Esophagus muscularis mucosa (tissue), 4 donors: ENCODE measurements around the gene CEND1. TPM values are rescaled to one million over a fixed set of nuclear protein-coding genes. Genes with fewer than 3 reads are reported as not detected.

Experiments used
- DNase-seq: peaks from one replicate; pipeline ENCODE4 v3.0.0-alpha.2; 2017; ENCODE audit errors: extremely low spot score
- H3K27ac ChIP-seq, 4 donors: fragments of 200-600 bp; sonication (generic); replicated peaks in 1 of 4; 1 replicate in 3 of 4; 2 replicates in 1 of 4; pipeline ENCODE4 v1.5.1; 2016 to 2019; ENCODE audit warnings: mild to moderate bottlenecking in 1 of 4
- H3K27me3 ChIP-seq, 4 donors: fragments of 200-600 bp; sonication (generic); one replicate each; pipeline versions ENCODE4 v1.5.1 to v1.6.0; 2016 to 2019
- H3K36me3 ChIP-seq, 4 donors: fragments of 200-600 bp; sonication (generic); one replicate each; pipeline ENCODE4 v1.5.1; 2016 to 2019
- H3K4me1 ChIP-seq, 4 donors: fragments of 200-600 bp; sonication (generic); one replicate each; pipeline ENCODE4 v1.5.1; 2016 to 2019
- H3K4me3 ChIP-seq, 4 donors: fragments of 200-600 bp; sonication (generic); 1 replicate in 2 of 4; 2 replicates in 2 of 4; pipeline ENCODE4 v1.5.1; 2016 to 2019; ENCODE audit warnings: mild to moderate bottlenecking in 4 of 4, moderate library complexity in 1 of 4
- H3K9me3 ChIP-seq, 4 donors: fragments of 200-600 bp; sonication (generic); 1 replicate in 3 of 4; 2 replicates in 1 of 4; pipeline ENCODE4 v1.5.1; 2016 to 2019
- EP300 ChIP-seq: sonication (generic); formaldehyde crosslinking; IDR thresholded peaks from one replicate; pipeline ENCODE4 v1.6.1; 2017; ENCODE audit warnings: antibody characterized with exemption
- POLR2A ChIP-seq: fragments of 450-650 bp; IDR thresholded peaks from one replicate; pipeline ENCODE4 v1.6.1; 2017; ENCODE audit warnings: antibody characterized with exemption, moderate library complexity, mild to moderate bottlenecking, low read depth
- POLR2AphosphoS5 ChIP-seq, 2 donors: sonication (generic); formaldehyde crosslinking; IDR thresholded peaks; one replicate each; pipeline ENCODE4 v1.6.1; 2017; ENCODE audit warnings: antibody characterized with exemption in 2 of 2
- WGBS: methylation state at CpG from one replicate; pipeline ENCODE4 v1.1.5; 2018; 5-methylcytosine and 5-hydroxymethylcytosine counted together
- intact Hi-C: fragments of 100-400 bp; cut with DNase I; formaldehyde crosslinking; loops from one replicate; pipeline ENCODE4 v1.15.1; 2023
- total RNA-seq, 4 donors: library from RNA; depleted of rRNA; stranded (reverse); fragments of >200 nt; gene quantifications; one replicate each; pipeline versions ENCODE4 v1.1.0 to v1.2.1, GENCODE V29; 2016
- TF ChIP-seq, protein P1 (sequence below), 3 experiments: fragments of 200-600 bp in 2 of 3; fragments of 450-650 bp in 1 of 3; sonication (generic) in 2 of 3; IDR thresholded peaks; one replicate each; pipeline ENCODE4 v1.5.1; 2017 to 2019; ENCODE audit warnings: antibody characterized with exemption in 3 of 3, mild to moderate bottlenecking in 2 of 3, moderate library complexity in 1 of 3

Gene CEND1
- total RNA-seq, 4 donors from 2014 or later: 0.42 to 3.3 (median 2.6) TPM

DNA sequence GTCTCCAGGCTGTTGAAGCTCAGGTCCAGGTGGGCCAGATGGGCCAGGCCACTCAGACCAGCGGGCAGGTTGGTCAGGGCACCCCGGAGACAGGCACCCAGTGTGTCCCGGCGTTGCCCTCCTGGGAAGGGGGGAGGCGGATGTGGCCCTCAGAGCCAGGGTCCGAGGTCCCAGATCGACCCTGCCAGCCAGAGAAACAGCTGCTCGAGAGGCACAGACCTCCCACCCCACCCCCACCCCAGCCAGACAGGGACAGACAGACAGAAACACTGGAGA lies 13.5 kb upstream of the CEND1 start:
- Histone ChIP-seq H3K4me1 (peaks cover 29 to 43% (median 35%) of the 10 kb centered on the region in 4 donors), H3K27me3 (no peaks in the 10 kb centered on the region), H3K36me3 (peaks cover 14 to 44% (median 40%) of the 10 kb centered on the region in 4 donors), H3K4me3 (no peak overlapping the region), H3K27ac (no peak overlapping the region), H3K9me3 (no peaks in the 10 kb centered on the region)
- intact Hi-C loops: no loop called here
- no peak for DNase-seq
- 93% methylated on average over 3 of the region's 8 CpGs for WGBS
- TF ChIP-seq POLR2AphosphoS5 (IDR thresholded peaks at IDR 0.05) (no peak), EP300 (no peak), POLR2A (no peak)
- TF ChIP-seq, protein P1, sequence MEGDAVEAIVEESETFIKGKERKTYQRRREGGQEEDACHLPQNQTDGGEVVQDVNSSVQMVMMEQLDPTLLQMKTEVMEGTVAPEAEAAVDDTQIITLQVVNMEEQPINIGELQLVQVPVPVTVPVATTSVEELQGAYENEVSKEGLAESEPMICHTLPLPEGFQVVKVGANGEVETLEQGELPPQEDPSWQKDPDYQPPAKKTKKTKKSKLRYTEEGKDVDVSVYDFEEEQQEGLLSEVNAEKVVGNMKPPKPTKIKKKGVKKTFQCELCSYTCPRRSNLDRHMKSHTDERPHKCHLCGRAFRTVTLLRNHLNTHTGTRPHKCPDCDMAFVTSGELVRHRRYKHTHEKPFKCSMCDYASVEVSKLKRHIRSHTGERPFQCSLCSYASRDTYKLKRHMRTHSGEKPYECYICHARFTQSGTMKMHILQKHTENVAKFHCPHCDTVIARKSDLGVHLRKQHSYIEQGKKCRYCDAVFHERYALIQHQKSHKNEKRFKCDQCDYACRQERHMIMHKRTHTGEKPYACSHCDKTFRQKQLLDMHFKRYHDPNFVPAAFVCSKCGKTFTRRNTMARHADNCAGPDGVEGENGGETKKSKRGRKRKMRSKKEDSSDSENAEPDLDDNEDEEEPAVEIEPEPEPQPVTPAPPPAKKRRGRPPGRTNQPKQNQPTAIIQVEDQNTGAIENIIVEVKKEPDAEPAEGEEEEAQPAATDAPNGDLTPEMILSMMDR (IDR thresholded peaks at IDR 0.05): no peak

DNA sequence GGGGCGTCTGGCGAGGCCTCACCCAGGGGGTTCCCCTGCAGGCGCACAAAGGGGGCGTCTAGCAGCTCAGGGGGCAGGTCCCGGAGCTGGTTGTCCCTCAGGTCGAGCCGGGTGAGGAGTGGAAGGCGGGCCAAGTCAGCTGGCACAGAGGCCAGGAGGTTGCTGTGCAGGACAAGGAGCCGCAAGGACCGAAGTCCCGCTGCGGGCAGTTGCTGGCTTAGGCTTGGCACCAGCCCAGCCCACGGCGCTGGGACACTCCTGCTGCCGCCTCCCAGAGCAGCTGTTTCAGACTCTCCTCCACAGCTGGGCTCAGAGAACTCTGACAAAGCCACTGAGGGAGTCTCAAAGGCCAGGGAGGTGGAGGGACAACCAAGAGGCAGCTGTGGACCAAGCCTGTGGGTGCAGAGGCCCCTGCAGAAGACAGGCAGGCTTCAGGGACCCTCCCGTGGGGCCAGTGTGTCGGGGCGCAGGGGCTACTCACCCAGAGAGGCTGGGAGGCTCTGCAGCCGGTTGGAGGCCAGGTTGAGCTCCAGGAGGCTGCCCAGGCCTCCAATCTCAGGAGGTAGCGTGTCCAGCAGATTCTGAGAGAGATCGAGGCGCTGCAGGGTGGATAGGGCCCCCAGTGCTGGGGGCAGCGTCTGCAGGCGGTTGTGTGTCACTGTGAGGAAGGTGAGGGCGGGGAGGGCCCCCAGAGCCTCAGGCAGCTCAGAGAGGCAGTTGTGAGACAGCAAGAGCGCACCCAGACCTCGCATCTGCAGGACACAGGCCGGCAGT lies 13.0 kb upstream of the CEND1 start:
- Histone ChIP-seq H3K9me3 (no peaks in the 10 kb centered on the region), H3K4me3 (no peak overlapping the region), H3K27me3 (no peaks in the 10 kb centered on the region), H3K27ac (no peak overlapping the region), H3K4me1 (peaks cover 26 to 42% (median 33%) of the 10 kb centered on the region in 4 donors), H3K36me3 (peaks cover 14 to 44% (median 40%) of the 10 kb centered on the region in 4 donors)
- TF ChIP-seq, protein P1 (IDR thresholded peaks at IDR 0.05): no peak
- TF ChIP-seq POLR2A (no peak), EP300 (no peak), POLR2AphosphoS5 (IDR thresholded peaks at IDR 0.05) (no peak)
- no peak for DNase-seq
- WGBS: 94% methylated on average over 14 of the region's 28 CpGs
- intact Hi-C loops: no loop called here

DNA sequence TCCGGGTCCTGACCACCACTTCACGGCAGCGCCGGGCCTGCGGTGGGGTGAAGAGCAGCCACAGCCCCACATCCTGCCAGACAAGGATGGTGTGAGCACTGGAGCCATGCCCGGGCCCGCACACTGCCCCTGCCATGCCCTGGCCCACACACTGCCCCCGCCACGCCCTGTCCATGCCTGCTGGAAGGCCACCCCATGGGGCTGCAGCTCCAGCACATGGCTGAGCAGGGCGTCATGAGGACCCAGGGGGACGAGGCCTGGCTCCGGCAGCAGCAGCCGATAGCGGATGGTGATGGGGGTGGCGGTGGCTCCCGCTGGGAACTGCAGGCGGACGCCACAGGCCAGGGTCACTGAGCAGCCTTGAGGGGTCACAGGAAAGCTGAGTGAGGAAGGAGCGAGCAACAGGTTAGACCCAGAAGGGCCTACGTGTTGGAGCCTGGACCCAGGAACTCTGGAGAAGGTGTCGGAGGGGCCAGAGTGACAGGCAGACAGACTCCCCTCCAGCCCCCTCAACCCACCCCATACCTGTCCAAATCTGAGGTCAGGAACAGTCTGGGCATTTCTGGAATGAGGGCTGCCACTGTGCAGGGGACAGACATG lies 12.2 kb upstream of the CEND1 start:
- no peak for DNase-seq
- peaks cover 14 to 44% (median 40%) of the 10 kb centered on the region in 4 donors for H3K36me3 ChIP-seq
- H3K27ac ChIP-seq: no peak overlapping the region
- H3K4me3 ChIP-seq: no peak overlapping the region
- TF ChIP-seq POLR2A (no peak), POLR2AphosphoS5 (IDR thresholded peaks at IDR 0.05) (no peak), EP300 (no peak)
- TF ChIP-seq, protein P1 (IDR thresholded peaks at IDR 0.05): no peak
- no peaks in the 10 kb centered on the region for H3K27me3 ChIP-seq
- peaks cover 27 to 49% (median 38%) of the 10 kb centered on the region in 4 donors for H3K4me1 ChIP-seq
- 94% methylated on average over 13 of the region's 21 CpGs for WGBS
- no peaks in the 10 kb centered on the region for H3K9me3 ChIP-seq
- intact Hi-C loops: no loop called here

DNA sequence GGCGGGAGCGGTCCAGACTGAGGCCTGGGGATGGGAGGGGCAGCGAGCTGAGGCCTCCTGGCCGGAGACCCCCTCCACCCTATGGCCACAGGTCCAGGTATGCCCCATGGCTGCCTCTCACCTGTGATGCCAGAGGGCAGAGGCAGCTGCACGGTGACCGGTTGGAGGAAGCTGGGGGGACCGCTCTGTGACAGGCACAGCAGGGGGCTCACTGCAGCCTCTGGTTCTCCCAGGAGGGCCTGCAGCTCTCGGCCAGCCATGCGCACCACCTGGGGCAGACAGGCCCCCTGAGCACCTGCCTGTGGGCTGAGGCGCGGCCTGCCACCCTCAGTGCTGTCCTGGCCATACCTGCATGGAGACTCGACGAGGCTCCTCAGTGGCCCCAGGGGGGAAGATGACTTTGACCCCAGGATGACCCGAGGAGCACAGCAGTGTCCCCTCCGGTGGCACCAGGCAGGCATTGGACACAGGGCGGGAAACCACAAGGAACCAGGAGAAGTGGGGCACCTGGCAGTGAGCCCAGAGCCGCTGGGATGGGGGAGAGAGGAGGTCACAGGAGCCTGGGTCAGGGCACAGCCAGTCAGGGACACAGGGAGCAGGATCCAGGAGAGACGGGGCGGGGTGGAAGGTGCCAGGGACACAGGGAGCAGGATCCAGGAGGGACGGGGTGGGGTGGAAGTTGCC lies 11.3 kb upstream of the CEND1 start:
- WGBS: 94% methylated on average over 10 of the region's 20 CpGs
- Histone ChIP-seq H3K4me3 (no peak overlapping the region), H3K36me3 (peaks cover 14 to 44% (median 40%) of the 10 kb centered on the region in 4 donors), H3K27ac (no peak overlapping the region), H3K27me3 (no peaks in the 10 kb centered on the region), H3K4me1 (peaks cover 36 to 56% (median 46%) of the 10 kb centered on the region in 4 donors), H3K9me3 (no peaks in the 10 kb centered on the region)
- intact Hi-C loops: no loop called here
- TF ChIP-seq POLR2A: no peak
- TF ChIP-seq, protein P1 (IDR thresholded peaks at IDR 0.05): no peak
- no peak for TF ChIP-seq POLR2AphosphoS5 (IDR thresholded peaks at IDR 0.05)
- no peak for TF ChIP-seq EP300
- no peak for DNase-seq
